Caco-2 (cell line): ENCODE data around the gene ZGLP1. TPM values are rescaled to one million over a fixed set of nuclear protein-coding genes. Genes with fewer than 3 reads are reported as not detected.

Experiments used
- BruUV-seq: library from RNA; stranded (reverse); fragments of 400-500 nt; replicated peaks from 2 replicates; lab custom pipeline; 2021; lab: Mats Ljungman, UMichigan
- CTCF ChIA-PET: fragments of 300-600 bp; sonication (Branson Sonifier 250); formaldehyde crosslinking; loops from one replicate; lab custom pipeline; 2022; ENCODE audit warnings: antibody characterized with exemption; lab: Charles Lee
- POLR2A ChIA-PET: fragments of 300-600 bp; sonication (Branson Sonifier 250); formaldehyde crosslinking; loops from one replicate; lab custom pipeline; 2022; ENCODE audit warnings: antibody characterized with exemption; lab: Charles Lee
- DNase-seq, 2 experiments: peaks; one replicate each; pipeline versions ENCODE4 v3.0.0 to v3.0.0-alpha.2; 2020 to 2022
- H3K27me3 ChIP-seq: replicated peaks from 2 replicates; pipeline ENCODE4 v1.6.0; 2011; ENCODE audit warnings: low read length; ENCODE audit not compliant: control insufficient read depth, insufficient read depth
- H3K36me3 ChIP-seq: 2 replicates; pipeline ENCODE4 v1.5.1; 2011; ENCODE audit warnings: low read length; ENCODE audit not compliant: control insufficient read depth, insufficient read depth
- H3K4me1 ChIP-seq: fragments of 250-450 bp; sonication (Bioruptor Pico); 2 replicates; pipeline ENCODE4 v1.5.1; 2020; ENCODE audit warnings: mild to moderate bottlenecking
- H3K4me3 ChIP-seq: 2 replicates; pipeline ENCODE4 v1.5.1; 2011; ENCODE audit warnings: low read depth, mild to moderate bottlenecking, control low read depth, low read length
- H3K9me3 ChIP-seq: fragments of 250-450 bp; sonication (Bioruptor Pico); 2 replicates; pipeline ENCODE4 v1.5.1; 2020; ENCODE audit warnings: mild to moderate bottlenecking, moderate library complexity
- H3K27ac Mint-ChIP-seq: one replicate; pipeline ENCODE4 v1.8.0; 2022; ENCODE audit warnings: mixed read lengths; ENCODE audit not compliant: unreplicated experiment
- H3K27me3 Mint-ChIP-seq: one replicate; pipeline ENCODE4 v1.8.0; 2022; ENCODE audit warnings: mixed read lengths; ENCODE audit not compliant: insufficient read depth, unreplicated experiment
- H3K36me3 Mint-ChIP-seq: one replicate; pipeline ENCODE4 v1.8.0; 2022; ENCODE audit warnings: mild to moderate bottlenecking, mixed read lengths; ENCODE audit not compliant: insufficient read depth, unreplicated experiment
- H3K4me1 Mint-ChIP-seq: one replicate; pipeline ENCODE4 v1.8.0; 2022; ENCODE audit warnings: low read depth, mixed read lengths; ENCODE audit not compliant: unreplicated experiment
- H3K4me3 Mint-ChIP-seq: one replicate; pipeline ENCODE4 v1.8.0; 2022; ENCODE audit warnings: mild to moderate bottlenecking, moderate library complexity, mixed read lengths; ENCODE audit not compliant: unreplicated experiment
- H3K9me3 Mint-ChIP-seq: one replicate; pipeline ENCODE4 v1.8.0; 2022; ENCODE audit warnings: mixed read lengths; ENCODE audit not compliant: unreplicated experiment
- CTCF ChIP-seq, 2 experiments: fragments of 200-600 bp in 1 of 2; IDR thresholded peaks; 1 replicate in 1 of 2; 2 replicates in 1 of 2; pipeline versions ENCODE4 v1.5.1 to v1.8.0; 2011 to 2022; ENCODE audit warnings: antibody characterized with exemption in 1 of 2, control low read depth in 1 of 2, inconsistent platforms in 1 of 2, low read depth in 1 of 2, low read length in 1 of 2, mild to moderate bottlenecking in 1 of 2, moderate library complexity in 1 of 2; ENCODE audit not compliant: insufficient read depth in 1 of 2, severe bottlenecking in 1 of 2, unreplicated experiment in 1 of 2
- intact Hi-C: fragments of 100-400 bp; cut with micrococcal nuclease; formaldehyde crosslinking; loops from one replicate; pipeline ENCODE4 v1.10.0; 2022; ENCODE audit not compliant: unreplicated experiment
- total RNA-seq: library from RNA; stranded (reverse); gene quantifications from 2 replicates; pipeline ENCODE4 v1.2.3, GENCODE V29; 2022

ZGLP1 gene
- total RNA-seq, 1 experiment from 2014 or later = 2.5 TPM

DNA sequence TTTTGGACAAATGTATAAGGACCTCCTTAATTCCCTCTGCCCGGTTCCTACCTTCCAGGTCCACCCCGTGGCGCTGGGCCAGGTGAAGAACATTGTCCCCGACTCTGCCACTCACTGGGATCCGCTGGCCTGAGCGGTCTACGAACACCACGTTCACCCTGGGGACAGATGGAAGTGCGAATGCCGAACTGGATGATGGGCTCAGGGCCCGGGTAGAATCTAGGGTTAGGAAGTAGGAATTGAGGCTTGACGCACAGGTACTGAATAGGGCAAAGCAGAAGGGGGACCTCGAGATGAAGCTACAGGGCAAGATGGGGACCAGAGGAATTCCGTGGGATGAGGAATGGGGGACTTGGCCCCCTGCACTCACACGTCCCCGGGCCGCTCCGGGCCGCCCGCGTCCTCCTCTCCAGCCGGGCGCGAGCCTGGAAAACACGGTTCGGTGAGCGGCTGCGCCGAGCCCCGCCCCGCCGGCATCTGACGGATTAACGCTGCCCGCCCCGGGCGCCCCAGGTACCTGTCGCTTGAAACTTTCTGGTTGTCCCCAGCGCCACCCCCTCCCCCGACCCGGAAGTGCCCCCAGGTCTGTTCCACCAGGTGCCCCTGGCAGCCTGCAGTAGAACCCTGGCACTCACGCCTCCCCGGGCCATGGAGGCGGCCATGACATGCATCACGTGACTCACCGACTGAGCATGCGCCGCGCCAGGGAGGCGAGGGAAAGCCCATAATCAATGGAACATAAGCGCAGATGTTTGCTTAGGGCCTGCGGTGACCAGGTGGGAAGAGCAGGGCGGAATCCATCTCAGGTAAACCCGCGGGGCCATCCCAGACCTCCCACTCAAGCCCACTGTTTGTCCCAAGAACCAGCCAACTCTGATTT, 6.0 kb upstream of the ZGLP1 start, which contains the start of gene FDX2:
Gene FDX2 (minus strand): TSS at position 681 of the 880 bp plus-strand sequence. CDS start 19 bp downstream, at position 662.
- H3K4me1 Mint-ChIP-seq = peaks cover 17% of the 10 kb centered on the region
- H3K4me3 ChIP-seq = peak within 1 kb of the TSS; percentile 86
- H3K4me3 Mint-ChIP-seq = peak within 1 kb of the TSS; percentile 99
- BruUV-seq = no TSS peak
- H3K36me3 Mint-ChIP-seq = peaks cover 48% of the 10 kb centered on the region
- no peaks in the 10 kb centered on the region for H3K27me3 Mint-ChIP-seq
- ChIA-PET POLR2A (no interaction called here), CTCF (interaction anchor here (0.5 to 2.3 kb wide), 3 partner anchors 10 to 57 kb away, joined by 3 to 6 read pairs (median 4); no protein-coding TSS in a partner anchor)
- no peaks in the 10 kb centered on the region for H3K9me3 ChIP-seq
- H3K27me3 ChIP-seq = no peaks in the 10 kb centered on the region
- TF ChIP-seq CTCF (IDR thresholded peaks at IDR 0.05; ENCODE audit: insufficient read depth in 1 of 2, low read depth in 1 of 2, low read length in 1 of 2, severe bottlenecking in 1 of 2, unreplicated experiment in 1 of 2) = no peak
- H3K36me3 ChIP-seq = no peaks in the 10 kb centered on the region; the same call in 1 of the 2 replicates
- peak within 1 kb of the TSS; percentile 91 for H3K27ac Mint-ChIP-seq
- intact Hi-C loops = no loop called here
- DNase-seq = peak; percentile 92
- H3K4me1 ChIP-seq = peaks cover 12% of the 10 kb centered on the region; the same call in 1 of the 2 replicates
- H3K9me3 Mint-ChIP-seq = no peaks in the 10 kb centered on the region

GRCh38 chr19:10306327-10306726, 3.3 kb downstream of the ZGLP1 start:
- no peaks in the 10 kb centered on the region for H3K9me3 ChIP-seq
- H3K36me3 Mint-ChIP-seq = no peaks in the 10 kb centered on the region
- ChIA-PET POLR2A (interaction anchor here (0.6 kb wide), 1 partner anchor 113 kb away, joined by 3 read pairs; no protein-coding TSS in a partner anchor), CTCF (no interaction called here)
- no peaks in the 10 kb centered on the region for H3K27me3 ChIP-seq
- H3K27me3 Mint-ChIP-seq = no peaks in the 10 kb centered on the region
- TF ChIP-seq CTCF (IDR thresholded peaks at IDR 0.05; ENCODE audit: insufficient read depth in 1 of 2, low read depth in 1 of 2, low read length in 1 of 2, severe bottlenecking in 1 of 2, unreplicated experiment in 1 of 2) = no peak
- intact Hi-C loops = no loop called here
- no TSS peak for BruUV-seq
- H3K4me1 ChIP-seq = no peaks in the 10 kb centered on the region
- no peaks in the 10 kb centered on the region for H3K36me3 ChIP-seq
- H3K9me3 Mint-ChIP-seq = no peaks in the 10 kb centered on the region
- H3K4me1 Mint-ChIP-seq = no peaks in the 10 kb centered on the region
- no peak overlapping the region for H3K4me3 Mint-ChIP-seq
- H3K4me3 ChIP-seq = no peak overlapping the region
- no peak overlapping the region for H3K27ac Mint-ChIP-seq
- DNase-seq = no peak

DNA sequence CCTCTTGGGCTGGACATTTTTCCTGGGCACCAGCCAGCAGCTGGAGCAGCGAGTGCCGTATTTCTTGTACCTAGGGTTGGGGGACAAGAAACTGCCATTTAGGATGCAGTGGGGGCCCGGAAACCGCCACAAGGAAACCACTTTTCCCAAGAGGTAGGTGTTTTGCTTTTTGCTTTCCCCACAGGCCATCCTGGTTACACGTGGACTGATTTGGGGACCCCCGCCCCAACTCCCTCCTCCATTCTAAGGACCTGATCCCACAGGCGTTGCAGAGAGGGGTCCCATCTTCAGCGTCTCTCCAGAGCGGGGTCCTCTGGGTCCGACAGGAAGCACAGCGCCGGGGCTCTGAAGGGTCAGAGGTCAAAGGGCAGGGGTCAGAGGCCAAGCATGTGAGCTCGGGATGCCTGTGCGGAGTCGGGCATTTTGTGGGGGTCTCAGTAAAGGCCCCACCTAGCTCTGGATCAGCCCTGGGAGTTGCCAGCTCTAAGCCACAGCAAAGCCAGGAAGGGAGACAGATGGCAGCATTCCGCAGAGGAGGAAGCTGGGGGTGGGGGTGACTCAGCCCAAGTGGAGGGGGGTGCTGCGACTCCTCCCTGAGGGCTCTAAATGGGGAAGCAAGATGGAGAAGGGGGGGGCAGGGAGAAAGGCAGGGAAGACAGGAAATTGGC, 4.3 kb downstream of the ZGLP1 start:
- no peaks in the 10 kb centered on the region for H3K9me3 ChIP-seq
- H3K27me3 Mint-ChIP-seq = no peaks in the 10 kb centered on the region
- no peaks in the 10 kb centered on the region for H3K36me3 ChIP-seq
- DNase-seq = no peak
- no peak overlapping the region for H3K4me3 ChIP-seq
- H3K4me1 Mint-ChIP-seq = no peaks in the 10 kb centered on the region
- no peaks in the 10 kb centered on the region for H3K36me3 Mint-ChIP-seq
- CTCF ChIA-PET = interaction anchor here (0.9 kb wide), 1 partner anchor 47 kb away, joined by 6 read pairs; no protein-coding TSS in a partner anchor
- BruUV-seq = no TSS peak
- no peaks in the 10 kb centered on the region for H3K27me3 ChIP-seq
- intact Hi-C loops = no loop called here
- no peak overlapping the region for H3K27ac Mint-ChIP-seq
- no peaks in the 10 kb centered on the region for H3K9me3 Mint-ChIP-seq
- TF ChIP-seq CTCF (IDR thresholded peaks at IDR 0.05; ENCODE audit: insufficient read depth in 1 of 2, low read depth in 1 of 2, low read length in 1 of 2, severe bottlenecking in 1 of 2, unreplicated experiment in 1 of 2) = no peak
- POLR2A ChIA-PET = interaction anchor here (1.2 kb wide), 1 partner anchor 16 kb away, joined by 5 read pairs; no protein-coding TSS in a partner anchor
- H3K4me3 Mint-ChIP-seq = no peak overlapping the region
- H3K4me1 ChIP-seq = no peaks in the 10 kb centered on the region
